GM18517 (cell line): ENCODE data around the gene BANF1.
"Not testable (repeated sequence)": the region's sequence is repeated elsewhere in the genome, so short reads cannot be mapped to it uniquely, and the experiment has no call there.

Experiments
- ATAC-seq: cut with Tn5 transposase; IDR thresholded peaks from one replicate; pipeline ENCODE4 v1.9.1; 2021; ENCODE audit warnings: mild to moderate bottlenecking, moderate library complexity; ENCODE audit not compliant: unreplicated experiment

Gene BANF1

DNA sequence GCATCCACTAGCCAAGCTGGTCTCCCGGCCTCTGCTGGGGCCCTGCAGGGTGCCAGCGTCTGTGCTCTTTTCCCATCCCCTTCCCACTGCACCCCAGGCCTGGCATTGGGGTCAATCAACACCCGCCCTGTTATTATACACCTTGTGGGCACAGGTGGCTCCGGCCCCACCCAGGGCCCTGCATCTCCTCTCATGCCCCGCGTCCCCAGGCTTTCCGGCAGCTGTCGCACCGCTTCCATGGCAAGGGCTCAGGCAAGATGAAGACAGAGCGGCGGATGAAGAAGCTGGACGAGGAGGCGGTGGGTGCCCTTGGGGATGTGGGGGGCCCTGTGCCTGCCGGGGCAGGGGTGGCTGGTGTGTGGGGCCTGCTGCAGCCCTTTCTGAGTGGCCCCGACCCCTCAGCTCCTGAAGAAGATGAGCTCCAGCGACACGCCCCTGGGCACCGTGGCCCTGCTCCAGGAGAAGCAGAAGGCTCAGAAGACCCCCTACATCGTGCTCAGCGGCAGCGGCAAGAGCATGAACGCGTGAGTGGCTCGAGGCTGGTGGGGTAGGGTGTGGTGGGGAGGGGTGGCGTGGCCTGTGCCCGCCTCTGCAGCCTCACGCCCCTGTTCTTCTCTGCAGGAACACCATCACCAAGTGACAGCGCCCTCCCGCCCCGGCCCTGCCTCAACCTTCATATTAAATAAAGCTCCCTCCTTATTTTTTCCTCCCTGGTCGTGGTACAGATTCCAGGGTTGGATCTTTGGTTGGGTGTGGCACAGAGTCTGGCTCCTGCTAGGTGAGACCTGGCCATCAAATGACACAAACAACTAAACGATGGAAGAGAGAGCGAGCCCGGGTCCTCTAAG, 23.7 kb upstream of the BANF1 start:
- ATAC-seq = no peak

GRCh38 chr11:65979261-65979759, 23.0 kb upstream of the BANF1 start:
- no peak for ATAC-seq

DNA sequence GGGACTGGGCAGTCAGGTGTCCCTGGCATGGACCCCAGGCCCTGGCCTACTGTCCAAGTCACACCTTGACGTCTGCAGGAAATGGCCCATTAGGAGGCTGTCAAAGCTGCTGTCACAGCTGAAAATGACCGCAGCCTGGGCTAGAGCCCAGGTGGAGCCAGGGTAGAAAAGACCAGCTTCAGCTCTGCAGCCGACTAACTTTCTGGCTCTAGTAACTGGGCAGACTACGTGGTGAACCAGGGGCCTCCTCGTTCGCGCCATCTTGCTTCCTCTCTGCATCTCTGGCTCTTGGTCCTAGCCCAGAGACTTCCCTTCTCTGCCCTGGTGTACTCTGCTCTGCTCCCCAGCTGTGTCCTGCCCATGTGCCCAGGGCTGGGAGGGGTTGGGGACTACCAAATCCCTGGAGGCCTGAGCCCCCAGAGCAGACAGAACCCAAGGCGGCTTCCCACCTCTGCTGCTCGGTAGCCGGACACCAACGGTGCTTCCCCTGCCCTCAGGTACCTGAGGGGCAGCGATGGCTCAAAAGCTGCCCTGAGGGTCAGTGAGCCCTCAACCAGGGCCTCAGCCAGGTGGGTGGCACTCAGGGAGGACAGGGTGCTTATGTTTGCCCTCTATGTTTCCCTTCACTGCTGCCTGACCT, 21.1 kb upstream of the BANF1 start:
- ATAC-seq = no peak

- ATAC-seq = no peak
Observed at GRCh38 chr11:65981972-65982823, 20.1 kb upstream of the BANF1 start.

GRCh38 chr11:65982824-65983588, 19.3 kb upstream of the BANF1 start:
- no peak for ATAC-seq

DNA sequence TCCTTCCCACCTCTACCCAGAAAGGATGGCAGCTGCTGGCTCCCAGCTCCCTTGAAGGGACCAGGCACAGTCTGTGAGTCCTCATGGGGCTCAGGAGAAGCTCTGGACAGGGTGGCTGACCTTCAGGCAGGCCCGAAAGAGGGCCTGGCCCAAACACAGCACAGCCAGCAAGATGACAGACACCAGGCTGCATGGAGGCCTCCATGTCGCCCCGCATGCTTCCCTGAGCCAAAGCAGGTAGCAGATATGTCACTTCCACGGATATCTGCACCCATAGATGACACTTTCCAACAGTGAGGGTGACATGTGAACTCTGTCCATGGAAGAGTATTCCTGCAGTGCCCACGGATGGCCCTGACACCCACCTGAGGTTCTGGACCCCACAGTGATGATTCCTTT, 18.7 kb upstream of the BANF1 start:
- ATAC-seq = no peak

DNA sequence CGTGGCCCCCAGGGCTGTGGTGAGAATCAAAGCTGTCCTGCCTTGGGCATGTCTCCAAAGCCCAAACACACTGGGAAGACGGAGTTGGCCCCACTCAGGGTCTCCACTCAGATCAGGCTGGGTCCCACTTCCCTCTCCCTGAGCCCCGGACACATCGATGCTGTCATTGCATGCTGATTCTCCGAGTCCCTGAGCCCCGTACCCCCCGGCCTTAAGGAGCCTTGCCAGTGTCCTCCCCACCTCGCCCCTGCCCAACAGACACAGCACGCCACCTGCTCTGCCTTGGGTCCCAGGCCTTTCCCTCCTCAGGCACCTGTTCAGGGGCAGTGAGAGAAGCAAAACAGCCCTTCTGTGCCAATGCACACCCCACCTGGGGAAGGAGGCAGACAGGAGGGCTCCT, 15.0 kb upstream of the BANF1 start:
- ATAC-seq = no peak

- ATAC-seq = peak; percentile 90
Observed at GRCh38 chr11:65988791-65989592, 13.3 kb upstream of the BANF1 start.

DNA sequence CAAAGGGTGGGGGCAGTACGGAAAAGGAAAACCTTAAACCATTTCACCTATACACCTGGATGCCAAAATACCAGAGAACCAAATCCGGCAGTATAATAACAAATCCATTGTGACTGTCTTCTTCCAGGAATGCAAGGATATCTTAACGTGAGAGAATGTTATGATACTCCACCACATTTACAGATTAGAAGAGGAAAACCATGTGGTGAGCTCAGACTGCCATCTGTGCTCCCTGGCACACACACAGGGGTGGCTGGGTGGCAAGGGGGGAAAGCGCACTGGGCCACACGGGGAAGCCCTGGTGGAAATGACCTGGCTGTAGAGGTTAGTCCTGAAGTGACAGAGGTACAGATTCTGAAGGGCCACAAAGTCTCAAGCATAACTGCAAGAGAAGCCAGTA, 10.2 kb upstream of the BANF1 start:
- no peak for ATAC-seq

DNA sequence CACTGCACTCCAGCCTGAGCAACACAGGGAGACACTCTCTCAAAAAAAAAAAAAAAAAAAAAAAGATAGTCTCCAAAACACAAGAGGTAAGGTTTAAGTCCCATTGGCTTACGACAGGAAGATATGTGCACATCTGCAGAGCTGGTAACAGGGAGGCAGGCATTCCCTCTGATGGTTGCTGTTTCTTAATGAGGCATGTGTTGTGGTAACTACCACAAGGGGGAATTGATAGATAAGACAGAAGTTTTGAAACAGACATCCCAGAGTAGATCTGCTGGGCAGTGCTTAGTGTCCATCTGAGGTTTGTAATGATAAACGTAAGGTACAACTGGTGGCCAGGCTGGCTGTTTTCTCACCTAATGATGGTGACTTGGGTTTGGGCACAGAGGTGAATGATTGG, 5.0 kb upstream of the BANF1 start:
- no peak for ATAC-seq

- ATAC-seq = peak; percentile 21
Observed at GRCh38 chr11:66002648-66003225, 434 bp downstream of the BANF1 start.

GRCh38 chr11:66003291-66003690, 988 bp downstream of the BANF1 start:
- ATAC-seq = no peak

DNA sequence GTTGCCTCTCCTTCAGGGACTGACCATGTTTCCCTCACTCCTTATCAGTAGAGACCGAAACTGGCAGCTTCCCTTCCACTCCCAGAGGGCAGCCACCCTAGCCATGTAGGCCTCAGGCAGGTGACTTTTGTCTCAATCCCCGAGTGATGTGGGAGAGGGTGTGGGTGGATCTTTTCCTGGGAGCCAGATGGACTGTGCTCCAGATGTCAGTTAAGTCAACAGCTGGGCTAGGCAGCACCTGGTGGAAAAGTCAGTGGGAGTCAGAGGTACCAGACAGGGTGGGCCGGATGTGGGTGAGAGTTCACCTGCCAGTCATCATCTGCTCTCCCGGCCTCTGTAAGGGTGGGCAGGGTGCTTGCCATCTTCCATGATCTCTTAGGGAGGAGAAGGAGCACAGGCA, 1.9 kb downstream of the BANF1 start:
- ATAC-seq = no peak

DNA sequence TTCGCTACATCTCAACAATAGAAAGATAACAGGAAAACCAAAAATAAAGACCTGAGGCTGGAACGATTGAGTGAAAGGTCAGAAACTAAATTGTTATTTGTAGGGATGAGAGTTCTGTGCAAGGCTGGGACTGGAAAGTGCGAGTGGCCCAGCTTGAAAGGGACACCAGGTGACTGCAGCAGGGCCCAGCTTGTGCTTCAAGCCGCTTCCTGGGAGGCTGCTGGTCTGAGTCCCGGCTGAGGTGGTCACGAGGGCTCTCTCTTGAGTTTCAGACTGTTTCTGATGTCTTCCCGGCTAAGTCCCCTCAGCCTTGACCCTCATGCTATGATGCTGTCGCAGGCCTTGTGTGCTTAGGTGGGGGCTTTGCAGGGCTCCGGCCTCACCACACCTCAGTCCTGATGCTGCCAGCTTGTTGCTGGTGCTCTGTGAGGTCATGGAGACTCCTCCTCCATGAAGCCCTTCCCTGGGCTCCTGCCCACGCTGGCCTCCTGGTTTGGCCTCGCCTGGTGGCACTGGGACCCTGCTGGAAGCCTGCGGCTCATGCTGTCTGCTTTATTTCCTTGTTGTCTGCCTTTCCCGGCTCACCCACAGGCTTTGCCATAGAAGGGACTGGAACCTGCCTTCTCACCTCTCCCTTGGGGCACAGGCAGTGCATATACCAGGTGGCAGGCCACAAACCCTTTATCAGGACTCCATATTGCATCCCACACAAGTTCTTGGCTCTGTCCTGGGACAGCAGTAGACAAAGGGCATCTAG, 4.0 kb downstream of the BANF1 start:
- no peak for ATAC-seq

DNA sequence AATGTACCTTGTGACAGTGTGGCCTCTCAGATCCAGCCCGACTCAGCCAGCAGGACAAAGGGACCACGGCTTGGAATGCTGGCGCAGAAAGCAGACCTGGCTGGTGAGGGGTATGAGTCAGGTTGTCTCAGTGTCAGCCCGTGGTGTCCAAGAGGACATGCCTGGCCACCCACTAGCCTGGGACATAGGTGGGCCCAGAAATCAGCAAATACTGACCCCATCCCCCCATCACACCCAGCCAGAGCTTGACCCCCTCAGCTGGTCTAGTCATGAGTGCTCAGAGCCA, 4.5 kb downstream of the BANF1 start:
- ATAC-seq = no peak

DNA sequence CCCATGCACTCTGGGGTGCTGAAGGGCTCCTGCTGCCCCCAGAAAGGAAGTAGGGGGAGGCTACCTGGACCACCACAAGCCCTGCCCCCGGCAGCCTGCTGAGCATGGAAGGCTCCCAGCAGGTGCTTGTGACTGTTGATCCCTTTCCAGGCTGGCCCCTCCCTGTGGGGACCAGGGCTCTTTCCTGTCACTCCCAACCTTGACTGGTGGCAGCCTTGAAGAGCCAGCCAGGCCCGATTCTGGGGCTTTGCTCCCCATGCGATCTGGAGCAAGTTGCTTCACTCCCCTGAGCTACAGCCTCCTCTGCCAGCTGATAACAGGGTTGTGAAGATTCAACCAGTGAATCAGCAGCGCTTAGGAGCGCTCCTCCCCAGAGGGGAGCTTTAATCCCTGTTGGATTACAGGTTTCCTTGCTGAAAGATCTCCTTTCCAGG, 4.9 kb downstream of the BANF1 start:
- ATAC-seq = no peak

DNA sequence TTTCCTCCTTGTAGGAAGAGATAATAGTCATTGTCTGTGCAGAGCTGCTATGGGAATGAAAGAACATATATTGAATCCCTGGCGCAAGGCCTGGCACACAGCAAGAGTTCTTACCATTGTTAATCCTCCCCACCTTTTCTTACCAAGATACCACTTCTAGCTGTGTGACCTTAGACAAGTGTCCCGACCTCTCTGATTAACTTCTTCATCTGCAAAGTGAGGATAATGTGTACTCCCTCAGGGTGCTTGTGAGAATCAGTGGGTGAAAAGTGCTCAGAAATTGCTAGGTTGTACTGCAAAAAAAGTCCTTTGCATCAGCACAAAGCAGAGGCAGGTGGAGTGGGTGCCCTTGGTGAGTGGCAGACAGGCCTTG, 5.8 kb downstream of the BANF1 start:
- no peak for ATAC-seq

GRCh38 chr11:66008468-66009101, 6.3 kb downstream of the BANF1 start:
- no peak for ATAC-seq

DNA sequence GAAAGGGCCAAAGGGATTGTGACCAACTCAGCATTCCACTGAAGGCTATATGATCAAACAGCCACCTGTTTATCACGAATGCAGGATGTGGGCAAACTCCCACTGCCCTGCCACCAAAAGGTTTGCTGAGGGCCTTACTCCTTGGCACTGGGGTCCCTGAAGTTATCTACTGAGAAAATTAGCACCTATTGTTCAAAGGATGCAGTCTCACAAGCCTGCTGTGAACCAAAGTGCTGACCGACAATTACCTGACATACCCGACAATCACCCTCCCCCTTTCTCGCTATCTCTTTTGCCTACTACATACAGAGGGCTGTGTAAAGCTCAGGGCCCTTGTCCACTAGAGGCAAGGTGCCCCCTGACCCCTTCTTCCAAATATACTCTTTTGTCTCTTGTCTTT, 7.7 kb downstream of the BANF1 start:
- not testable (repeated sequence) for ATAC-seq
